ENCODE measurements around the gene ENOX1. TPM values are rescaled to one million over a fixed set of nuclear protein-coding genes. Genes with fewer than 3 reads are reported as not detected.

Gene ENOX1
- total RNA-seq, 1 donor, result 7.4 TPM

GRCh38 chr13:43242040-43242439 lies 544.7 kb downstream of the ENOX1 start:
- no peak for DNase-seq (ENCODE audit: low read depth)
- TF ChIP-seq CTCF (IDR thresholded peaks at IDR 0.05; ENCODE audit: insufficient read depth, low read length), result no peak
- no peak overlapping the region for H3K4me3 ChIP-seq (ENCODE audit: low read depth, low read length)

- DNase-seq (ENCODE audit: low read depth), result no peak
- H3K4me3 ChIP-seq (ENCODE audit: low read depth, low read length), result no peak overlapping the region
- no peak for TF ChIP-seq CTCF (IDR thresholded peaks at IDR 0.05; ENCODE audit: insufficient read depth, low read length)
Observed at GRCh38 chr13:43240278-43240677, 546.5 kb downstream of the ENOX1 start.

GRCh38 chr13:43239275-43239840 lies 547.4 kb downstream of the ENOX1 start:
- no peak overlapping the region for H3K4me3 ChIP-seq (ENCODE audit: low read depth, low read length)
- DNase-seq (ENCODE audit: low read depth), result no peak
- no peak for TF ChIP-seq CTCF (IDR thresholded peaks at IDR 0.05; ENCODE audit: insufficient read depth, low read length)

- TF ChIP-seq CTCF (IDR thresholded peaks at IDR 0.05; ENCODE audit: insufficient read depth, low read length), result no peak
- H3K4me3 ChIP-seq (ENCODE audit: low read depth, low read length), result no peak overlapping the region
- no peak for DNase-seq (ENCODE audit: low read depth)
Observed at GRCh38 chr13:43238341-43239083, 548.3 kb downstream of the ENOX1 start.

GRCh38 chr13:43237616-43238015 lies 549.2 kb downstream of the ENOX1 start:
- DNase-seq (ENCODE audit: low read depth), result no peak
- TF ChIP-seq CTCF (IDR thresholded peaks at IDR 0.05; ENCODE audit: insufficient read depth, low read length), result no peak
- H3K4me3 ChIP-seq (ENCODE audit: low read depth, low read length), result no peak overlapping the region

- TF ChIP-seq CTCF (IDR thresholded peaks at IDR 0.05; ENCODE audit: insufficient read depth, low read length), result no peak
- no peak for DNase-seq (ENCODE audit: low read depth)
- H3K4me3 ChIP-seq (ENCODE audit: low read depth, low read length), result no peak overlapping the region
Observed at GRCh38 chr13:43235028-43235427, 551.7 kb downstream of the ENOX1 start.
